Measurements from ENCODE around the gene LAMP1. TPM values are rescaled to one million over a fixed set of nuclear protein-coding genes. Genes with fewer than 3 reads are reported as not detected.
"Not testable (repeated sequence)": the region's sequence is repeated elsewhere in the genome, so short reads cannot be mapped to it uniquely, and the experiment has no call there.

The LAMP1 gene
- total RNA-seq, 2 experiments from 2014 or later = 37.0 to 42.6 TPM

GRCh38 chr13:113338451-113338850 is 41.4 kb downstream of the LAMP1 start:
- no peaks in the 10 kb centered on the region for H3K36me3 Mint-ChIP-seq (ENCODE audit: low read depth)
- ATAC-seq = no peak
- no peak for DNase-seq
- intact Hi-C loops (cut with micrococcal nuclease) = no loop called here
- no peaks in the 10 kb centered on the region for H3K4me1 Mint-ChIP-seq (ENCODE audit: low read depth)
- no peaks in the 10 kb centered on the region for H3K9me3 Mint-ChIP-seq
- H3K4me3 Mint-ChIP-seq = no peak overlapping the region
- no peak overlapping the region for H3K27ac Mint-ChIP-seq
- POLR2A ChIA-PET = no interaction called here
- TF ChIP-seq CTCF (IDR thresholded peaks at IDR 0.05) = no peak
- CTCF ChIA-PET = interaction anchor here (1.3 kb wide), 1 partner anchor 57 kb away, joined by 3 read pairs; no protein-coding TSS in a partner anchor
- H3K27me3 Mint-ChIP-seq = peaks cover 3% of the 10 kb centered on the region

GRCh38 chr13:113342820-113343691 is 46.0 kb downstream of the LAMP1 start:
- Mint-ChIP-seq H3K9me3 (peaks cover 5% of the 10 kb centered on the region), H3K4me1 (ENCODE audit: low read depth) (no peaks in the 10 kb centered on the region), H3K27ac (no peak overlapping the region), H3K4me3 (no peak overlapping the region), H3K36me3 (ENCODE audit: low read depth) (no peaks in the 10 kb centered on the region), H3K27me3 (no peaks in the 10 kb centered on the region)
- ATAC-seq (no peak), DNase-seq (no peak)
- ChIA-PET CTCF (no interaction called here), POLR2A (no interaction called here)
- TF ChIP-seq CTCF (IDR thresholded peaks at IDR 0.05) = no peak
- intact Hi-C loops (cut with micrococcal nuclease) = no loop called here

GRCh38 chr13:113343692-113343968 is 46.6 kb downstream of the LAMP1 start:
- ChIA-PET POLR2A (no interaction called here), CTCF (no interaction called here)
- TF ChIP-seq CTCF (IDR thresholded peaks at IDR 0.05) = no peak
- no peaks in the 10 kb centered on the region for H3K36me3 Mint-ChIP-seq (ENCODE audit: low read depth)
- H3K9me3 Mint-ChIP-seq = peaks cover 5% of the 10 kb centered on the region
- intact Hi-C loops (cut with micrococcal nuclease) = no loop called here
- DNase-seq (no peak), ATAC-seq (no peak)
- H3K27me3 Mint-ChIP-seq = no peaks in the 10 kb centered on the region
- H3K4me1 Mint-ChIP-seq (ENCODE audit: low read depth) = no peaks in the 10 kb centered on the region
- no peak overlapping the region for H3K4me3 Mint-ChIP-seq
- H3K27ac Mint-ChIP-seq = no peak overlapping the region

- Mint-ChIP-seq H3K4me1 (ENCODE audit: low read depth) (no peaks in the 10 kb centered on the region), H3K9me3 (peaks cover 5% of the 10 kb centered on the region), H3K36me3 (ENCODE audit: low read depth) (no peaks in the 10 kb centered on the region), H3K4me3 (no peak overlapping the region), H3K27ac (no peak overlapping the region), H3K27me3 (no peaks in the 10 kb centered on the region)
- no peak for ATAC-seq
- ChIA-PET CTCF (no interaction called here), POLR2A (no interaction called here)
- TF ChIP-seq CTCF (IDR thresholded peaks at IDR 0.05) = no peak
- no peak for DNase-seq
- intact Hi-C loops (cut with micrococcal nuclease) = no loop called here
Measured at GRCh38 chr13:113345486-113345885, 48.4 kb downstream of the LAMP1 start.

- H3K9me3 Mint-ChIP-seq; H3K27ac Mint-ChIP-seq; ATAC-seq; POLR2A ChIA-PET; H3K4me3 Mint-ChIP-seq; intact Hi-C loops (cut with micrococcal nuclease); H3K4me1 Mint-ChIP-seq (ENCODE audit: low read depth); CTCF ChIA-PET; DNase-seq; H3K27me3 Mint-ChIP-seq; H3K36me3 Mint-ChIP-seq (ENCODE audit: low read depth): not testable (repeated sequence)
Measured at GRCh38 chr13:113347736-113348225, 50.7 kb downstream of the LAMP1 start.

Measured in activated CD8-positive, alpha-beta T cell treated with anti-CD3 and anti-CD28 coated beads for 36 hours (primary cell).